Lower leg skin (tissue), 4 donors: Measurements from ENCODE around the gene STT3A. TPM values are rescaled to one million over a fixed set of nuclear protein-coding genes. Genes with fewer than 3 reads are reported as not detected.
A peak's percentile ranks its signal among the peaks of the same experiment; 100 is the strongest.

Experiments used
- DNase-seq, 2 donors: peaks; one replicate each; pipeline ENCODE4 v3.0.0-alpha.2; 2019; ENCODE audit warnings: low spot score in 2 of 2
- H3K4me3 ChIP-seq: fragments of 200-600 bp; sonication (generic); 2 replicates; pipeline ENCODE4 v1.5.1; 2017; ENCODE audit warnings: mild to moderate bottlenecking, low read depth; ENCODE audit not compliant: poor library complexity, severe bottlenecking
- POLR2A ChIP-seq, 2 donors: fragments of 450-650 bp; IDR thresholded peaks; one replicate each; pipeline ENCODE4 v1.6.1; 2016 to 2017; ENCODE audit warnings: antibody characterized with exemption in 2 of 2, mild to moderate bottlenecking in 1 of 2, moderate library complexity in 1 of 2
- WGBS, 2 donors: methylation state at CpG; one replicate each; pipeline ENCODE4 v1.1.5; 2018; 5-methylcytosine and 5-hydroxymethylcytosine counted together
- intact Hi-C: fragments of 100-400 bp; cut with DNase I; formaldehyde crosslinking; loops from one replicate; pipeline ENCODE4 v1.15.0; 2023; ENCODE audit warnings: low total_unique reads
- total RNA-seq, 4 donors: library from RNA; depleted of rRNA; stranded (reverse); fragments of >200 nt; gene quantifications; one replicate each; pipeline ENCODE4 v1.1.0, GENCODE V29; 2016
- TF ChIP-seq, protein P1 (sequence below), 3 donors: fragments of 450-650 bp; IDR thresholded peaks; one replicate each; pipeline ENCODE4 v1.5.1; 2016; ENCODE audit warnings: antibody characterized with exemption in 3 of 3, mild to moderate bottlenecking in 3 of 3, moderate library complexity in 2 of 3

Gene STT3A
- total RNA-seq, 4 donors from 2014 or later, result 42.8 to 56.5 (median 50.4) TPM

GRCh38 chr11:125625225-125625629 is 32.6 kb downstream of the STT3A start:
- intact Hi-C loops, result no loop called here
- WGBS, 2 donors, result 1% methylated on average over 13 to 20 of the region's 20 CpGs
- H3K4me3 ChIP-seq, result peak overlapping the region; percentile 63
- no peak for DNase-seq
- TF ChIP-seq, protein P1, sequence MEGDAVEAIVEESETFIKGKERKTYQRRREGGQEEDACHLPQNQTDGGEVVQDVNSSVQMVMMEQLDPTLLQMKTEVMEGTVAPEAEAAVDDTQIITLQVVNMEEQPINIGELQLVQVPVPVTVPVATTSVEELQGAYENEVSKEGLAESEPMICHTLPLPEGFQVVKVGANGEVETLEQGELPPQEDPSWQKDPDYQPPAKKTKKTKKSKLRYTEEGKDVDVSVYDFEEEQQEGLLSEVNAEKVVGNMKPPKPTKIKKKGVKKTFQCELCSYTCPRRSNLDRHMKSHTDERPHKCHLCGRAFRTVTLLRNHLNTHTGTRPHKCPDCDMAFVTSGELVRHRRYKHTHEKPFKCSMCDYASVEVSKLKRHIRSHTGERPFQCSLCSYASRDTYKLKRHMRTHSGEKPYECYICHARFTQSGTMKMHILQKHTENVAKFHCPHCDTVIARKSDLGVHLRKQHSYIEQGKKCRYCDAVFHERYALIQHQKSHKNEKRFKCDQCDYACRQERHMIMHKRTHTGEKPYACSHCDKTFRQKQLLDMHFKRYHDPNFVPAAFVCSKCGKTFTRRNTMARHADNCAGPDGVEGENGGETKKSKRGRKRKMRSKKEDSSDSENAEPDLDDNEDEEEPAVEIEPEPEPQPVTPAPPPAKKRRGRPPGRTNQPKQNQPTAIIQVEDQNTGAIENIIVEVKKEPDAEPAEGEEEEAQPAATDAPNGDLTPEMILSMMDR (IDR thresholded peaks at IDR 0.05), result no peak
- TF ChIP-seq POLR2A (IDR thresholded peaks at IDR 0.05), result no peak

GRCh38 chr11:125625630-125626287 is 33.1 kb downstream of the STT3A start:
- H3K4me3 ChIP-seq, result peak overlapping the region; percentile 63
- WGBS, 2 donors, result 1% methylated on average over 32 to 49 of the region's 51 CpGs
- intact Hi-C loops, result no loop called here
- peak; percentile 84 to 96 for DNase-seq
- TF ChIP-seq POLR2A (IDR thresholded peaks at IDR 0.05), result no peak
- TF ChIP-seq, protein P1 (IDR thresholded peaks at IDR 0.05), result no peak

- no peak for DNase-seq
- TF ChIP-seq POLR2A (IDR thresholded peaks at IDR 0.05), result no peak
- TF ChIP-seq, protein P1 (IDR thresholded peaks at IDR 0.05), result no peak
- intact Hi-C loops, result no loop called here
- WGBS, 2 donors, result 0 to 1% methylated on average over 18 of the region's 18 CpGs
- peak overlapping the region; percentile 63 for H3K4me3 ChIP-seq
Measured at GRCh38 chr11:125626288-125626950, 33.8 kb downstream of the STT3A start.

- H3K4me3 ChIP-seq, result no peak overlapping the region
- TF ChIP-seq, protein P1 (IDR thresholded peaks at IDR 0.05), result no peak
- no peak for TF ChIP-seq POLR2A (IDR thresholded peaks at IDR 0.05)
- DNase-seq, result no peak
- intact Hi-C loops, result no loop called here
- WGBS, 2 donors, result 68% methylated on average over 7 of the region's 7 CpGs
Measured at GRCh38 chr11:125627236-125627910, 34.7 kb downstream of the STT3A start.

GRCh38 chr11:125637840-125638239 is 45.2 kb downstream of the STT3A start:
- WGBS, 2 donors, result 85 to 88% methylated on average over 3 of the region's 3 CpGs
- TF ChIP-seq, protein P1 (IDR thresholded peaks at IDR 0.05), result no peak
- no peak for TF ChIP-seq POLR2A (IDR thresholded peaks at IDR 0.05)
- no peak overlapping the region for H3K4me3 ChIP-seq
- no peak for DNase-seq
- intact Hi-C loops, result no loop called here
